ENCODE results near the gene ZC3H4.

ZC3H4 gene

GRCh38 chr19:47122359-47123335 lies 9.1 kb upstream of the ZC3H4 start:
- H3K36me3 ChIP-seq (ENCODE audit: control insufficient read depth in 5 of 5, insufficient read depth in 5 of 5, low read length in 5 of 5), result no peaks in the 10 kb centered on the region
- no peaks in the 10 kb centered on the region for H3K9me3 ChIP-seq (ENCODE audit: control insufficient read depth in 5 of 5, low read length in 5 of 5)
- no peak overlapping the region for H3K9ac ChIP-seq (ENCODE audit: low read length in 5 of 5)
- no peak overlapping the region for H3K27ac ChIP-seq (ENCODE audit: low read depth, low read length)
- peaks cover 2 to 15% (median 7%) of the 10 kb centered on the region in 5 donors for H3K4me1 ChIP-seq (ENCODE audit: control insufficient read depth in 5 of 5, insufficient read depth in 5 of 5, low read length in 5 of 5)
- no peak overlapping the region for H3K4me3 ChIP-seq (ENCODE audit: low read depth in 1 of 5, low read length in 5 of 5)
- no peaks in the 10 kb centered on the region for H3K27me3 ChIP-seq (ENCODE audit: control insufficient read depth in 5 of 5, insufficient read depth in 4 of 5, low read length in 5 of 5)

GRCh38 chr19:47120470-47121067 lies 7.0 kb upstream of the ZC3H4 start:
- peaks cover 2 to 11% (median 7%) of the 10 kb centered on the region in 5 donors for H3K4me1 ChIP-seq (ENCODE audit: control insufficient read depth in 5 of 5, insufficient read depth in 5 of 5, low read length in 5 of 5)
- no peaks in the 10 kb centered on the region for H3K36me3 ChIP-seq (ENCODE audit: control insufficient read depth in 5 of 5, insufficient read depth in 5 of 5, low read length in 5 of 5)

GRCh38 chr19:47113850-47114651 lies 475 bp upstream of the ZC3H4 start:
- Histone ChIP-seq H3K9me3 (ENCODE audit: control insufficient read depth in 5 of 5, low read length in 5 of 5) (no peaks in the 10 kb centered on the region), H3K9ac (ENCODE audit: low read length in 5 of 5) (peak overlapping the region; percentile 47 to 100 (median 100)), H3K4me1 (ENCODE audit: control insufficient read depth in 5 of 5, insufficient read depth in 5 of 5, low read length in 5 of 5) (peaks cover 5 to 34% (median 28%) of the 10 kb centered on the region in 5 donors), H3K27ac (ENCODE audit: low read depth, low read length) (peak overlapping the region; percentile 100), H3K27me3 (ENCODE audit: control insufficient read depth in 5 of 5, insufficient read depth in 4 of 5, low read length in 5 of 5) (no peaks in the 10 kb centered on the region), H3K4me3 (ENCODE audit: low read depth in 1 of 5, low read length in 5 of 5) (peak overlapping the region; percentile 80 to 96 (median 92)), H3K36me3 (ENCODE audit: control insufficient read depth in 5 of 5, insufficient read depth in 5 of 5, low read length in 5 of 5) (no peaks in the 10 kb centered on the region)

More at GRCh38 chr19:47120470-47121067, 7.0 kb upstream of the ZC3H4 start:
- Histone ChIP-seq H3K9ac (ENCODE audit: low read length in 5 of 5) (peak overlapping the region in 1 of 5 donors; percentile 26), H3K27me3 (ENCODE audit: control insufficient read depth in 5 of 5, insufficient read depth in 4 of 5, low read length in 5 of 5) (no peaks in the 10 kb centered on the region), H3K9me3 (ENCODE audit: control insufficient read depth in 5 of 5, low read length in 5 of 5) (no peaks in the 10 kb centered on the region), H3K4me3 (ENCODE audit: low read depth in 1 of 5, low read length in 5 of 5) (no peak overlapping the region), H3K27ac (ENCODE audit: low read depth, low read length) (no peak overlapping the region)

- Histone ChIP-seq H3K27me3 (ENCODE audit: control insufficient read depth in 5 of 5, insufficient read depth in 4 of 5, low read length in 5 of 5) (no peaks in the 10 kb centered on the region), H3K4me3 (ENCODE audit: low read depth in 1 of 5, low read length in 5 of 5) (peak overlapping the region; percentile 48 to 96 (median 90)), H3K27ac (ENCODE audit: low read depth, low read length) (peak overlapping the region; percentile 100), H3K9me3 (ENCODE audit: control insufficient read depth in 5 of 5, low read length in 5 of 5) (no peaks in the 10 kb centered on the region), H3K36me3 (ENCODE audit: control insufficient read depth in 5 of 5, insufficient read depth in 5 of 5, low read length in 5 of 5) (no peaks in the 10 kb centered on the region), H3K4me1 (ENCODE audit: control insufficient read depth in 5 of 5, insufficient read depth in 5 of 5, low read length in 5 of 5) (peaks cover 5 to 42% (median 36%) of the 10 kb centered on the region in 5 donors), H3K9ac (ENCODE audit: low read length in 5 of 5) (peak overlapping the region; percentile 73 to 100 (median 100))
Observed at GRCh38 chr19:47112166-47112996, 1.2 kb downstream of the ZC3H4 start.

GRCh38 chr19:47111682-47112165 lies 1.9 kb downstream of the ZC3H4 start:
- H3K9ac ChIP-seq (ENCODE audit: low read length in 5 of 5), result peak overlapping the region; percentile 96 to 100 (median 100)
- no peaks in the 10 kb centered on the region for H3K27me3 ChIP-seq (ENCODE audit: control insufficient read depth in 5 of 5, insufficient read depth in 4 of 5, low read length in 5 of 5)
- peak overlapping the region; percentile 79 to 96 (median 92) for H3K4me3 ChIP-seq (ENCODE audit: low read depth in 1 of 5, low read length in 5 of 5)
- no peaks in the 10 kb centered on the region for H3K36me3 ChIP-seq (ENCODE audit: control insufficient read depth in 5 of 5, insufficient read depth in 5 of 5, low read length in 5 of 5)
- H3K27ac ChIP-seq (ENCODE audit: low read depth, low read length), result peak overlapping the region; percentile 100
- peaks cover 11 to 49% (median 43%) of the 10 kb centered on the region in 5 donors for H3K4me1 ChIP-seq (ENCODE audit: control insufficient read depth in 5 of 5, insufficient read depth in 5 of 5, low read length in 5 of 5)
- no peaks in the 10 kb centered on the region for H3K9me3 ChIP-seq (ENCODE audit: control insufficient read depth in 5 of 5, low read length in 5 of 5)

- Histone ChIP-seq H3K9me3 (ENCODE audit: control insufficient read depth in 5 of 5, low read length in 5 of 5) (no peaks in the 10 kb centered on the region), H3K9ac (ENCODE audit: low read length in 5 of 5) (peak overlapping the region; percentile 96 to 100 (median 100)), H3K27me3 (ENCODE audit: control insufficient read depth in 5 of 5, insufficient read depth in 4 of 5, low read length in 5 of 5) (no peaks in the 10 kb centered on the region), H3K4me3 (ENCODE audit: low read depth in 1 of 5, low read length in 5 of 5) (peak overlapping the region; percentile 79 to 96 (median 92)), H3K27ac (ENCODE audit: low read depth, low read length) (peak overlapping the region; percentile 100), H3K36me3 (ENCODE audit: control insufficient read depth in 5 of 5, insufficient read depth in 5 of 5, low read length in 5 of 5) (no peaks in the 10 kb centered on the region), H3K4me1 (ENCODE audit: control insufficient read depth in 5 of 5, insufficient read depth in 5 of 5, low read length in 5 of 5) (peaks cover 13 to 55% (median 49%) of the 10 kb centered on the region in 5 donors)
Observed at GRCh38 chr19:47111006-47111621, 2.5 kb downstream of the ZC3H4 start.

GRCh38 chr19:47110521-47111005 lies 3.0 kb downstream of the ZC3H4 start:
- Histone ChIP-seq H3K9me3 (ENCODE audit: control insufficient read depth in 5 of 5, low read length in 5 of 5) (no peaks in the 10 kb centered on the region), H3K9ac (ENCODE audit: low read length in 5 of 5) (peak overlapping the region; percentile 96 to 100 (median 100)), H3K36me3 (ENCODE audit: control insufficient read depth in 5 of 5, insufficient read depth in 5 of 5, low read length in 5 of 5) (no peaks in the 10 kb centered on the region), H3K4me1 (ENCODE audit: control insufficient read depth in 5 of 5, insufficient read depth in 5 of 5, low read length in 5 of 5) (peaks cover 13 to 58% (median 53%) of the 10 kb centered on the region in 5 donors), H3K4me3 (ENCODE audit: low read depth in 1 of 5, low read length in 5 of 5) (peak overlapping the region; percentile 79 to 96 (median 92)), H3K27ac (ENCODE audit: low read depth, low read length) (peak overlapping the region; percentile 100), H3K27me3 (ENCODE audit: control insufficient read depth in 5 of 5, insufficient read depth in 4 of 5, low read length in 5 of 5) (no peaks in the 10 kb centered on the region)

GRCh38 chr19:47109541-47110375 lies 3.8 kb downstream of the ZC3H4 start:
- Histone ChIP-seq H3K27ac (ENCODE audit: low read depth, low read length) (peak overlapping the region; percentile 100), H3K9me3 (ENCODE audit: control insufficient read depth in 5 of 5, low read length in 5 of 5) (no peaks in the 10 kb centered on the region), H3K36me3 (ENCODE audit: control insufficient read depth in 5 of 5, insufficient read depth in 5 of 5, low read length in 5 of 5) (peaks cover 0 to 4% (median 0%) of the 10 kb centered on the region in 5 donors), H3K4me3 (ENCODE audit: low read depth in 1 of 5, low read length in 5 of 5) (peak overlapping the region in 4 of 5 donors; percentile 90 to 96 (median 94)), H3K9ac (ENCODE audit: low read length in 5 of 5) (peak overlapping the region in 4 of 5 donors; percentile 27 to 100 (median 98)), H3K27me3 (ENCODE audit: control insufficient read depth in 5 of 5, insufficient read depth in 4 of 5, low read length in 5 of 5) (no peaks in the 10 kb centered on the region), H3K4me1 (ENCODE audit: control insufficient read depth in 5 of 5, insufficient read depth in 5 of 5, low read length in 5 of 5) (peaks cover 13 to 59% (median 53%) of the 10 kb centered on the region in 5 donors)

Measured in subcutaneous abdominal adipose tissue (tissue), 5 donors.